ENCODE results near the gene RASAL2.

RASAL2 gene

DNA sequence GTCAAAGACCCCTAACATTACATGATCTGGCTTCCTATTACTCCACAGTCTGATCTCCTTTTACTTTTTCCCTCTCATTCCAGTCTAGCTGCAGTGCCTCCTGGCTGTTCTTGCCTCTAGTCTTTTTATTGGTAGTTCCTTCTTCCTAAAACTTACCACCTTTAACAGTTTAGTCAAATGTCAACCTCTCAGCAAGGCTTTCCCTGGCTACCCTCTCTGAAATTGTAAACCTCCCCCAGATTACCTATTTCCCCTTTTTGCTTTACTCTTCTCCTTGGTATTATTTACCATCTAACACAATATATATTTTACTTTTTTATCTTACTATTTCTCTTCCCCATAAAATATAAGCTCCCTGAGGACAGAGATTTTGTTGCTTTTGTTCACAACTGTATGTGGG lies 273.2 kb downstream of the RASAL2 start:
- POLR2A ChIA-PET = no interaction called here
- CTCF ChIA-PET = no interaction called here
- TF ChIP-seq NFRKB (IDR thresholded peaks at IDR 0.05) = no peak
- TF ChIP-seq SP1 (IDR thresholded peaks at IDR 0.05) = no peak
- no peak for TF ChIP-seq ZNF384 (IDR thresholded peaks at IDR 0.05)
- TF ChIP-seq ELF4 (IDR thresholded peaks at IDR 0.05) = no peak
- TF ChIP-seq FOXA1 (IDR thresholded peaks at IDR 0.05) = no peak
- no peak for TF ChIP-seq L3MBTL2 (conservative IDR thresholded peaks at IDR 0.05)
- no peak for TF ChIP-seq BHLHE40 (IDR thresholded peaks at IDR 0.05; ENCODE audit: borderline replicate concordance)
- TF ChIP-seq, protein P1, sequence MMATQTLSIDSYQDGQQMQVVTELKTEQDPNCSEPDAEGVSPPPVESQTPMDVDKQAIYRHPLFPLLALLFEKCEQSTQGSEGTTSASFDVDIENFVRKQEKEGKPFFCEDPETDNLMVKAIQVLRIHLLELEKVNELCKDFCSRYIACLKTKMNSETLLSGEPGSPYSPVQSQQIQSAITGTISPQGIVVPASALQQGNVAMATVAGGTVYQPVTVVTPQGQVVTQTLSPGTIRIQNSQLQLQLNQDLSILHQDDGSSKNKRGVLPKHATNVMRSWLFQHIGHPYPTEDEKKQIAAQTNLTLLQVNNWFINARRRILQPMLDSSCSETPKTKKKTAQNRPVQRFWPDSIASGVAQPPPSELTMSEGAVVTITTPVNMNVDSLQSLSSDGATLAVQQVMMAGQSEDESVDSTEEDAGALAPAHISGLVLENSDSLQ (IDR thresholded peaks at IDR 0.05) = no peak
- TF ChIP-seq HDGF (IDR thresholded peaks at IDR 0.05; ENCODE audit: borderline replicate concordance) = no peak
- no peak for TF ChIP-seq FOXM1 (IDR thresholded peaks at IDR 0.05; ENCODE audit: borderline replicate concordance)
- TF ChIP-seq CTBP1 (IDR thresholded peaks at IDR 0.05; ENCODE audit: borderline replicate concordance) = no peak
- DNase-seq (ENCODE audit: extremely low spot score) = no peak

DNA sequence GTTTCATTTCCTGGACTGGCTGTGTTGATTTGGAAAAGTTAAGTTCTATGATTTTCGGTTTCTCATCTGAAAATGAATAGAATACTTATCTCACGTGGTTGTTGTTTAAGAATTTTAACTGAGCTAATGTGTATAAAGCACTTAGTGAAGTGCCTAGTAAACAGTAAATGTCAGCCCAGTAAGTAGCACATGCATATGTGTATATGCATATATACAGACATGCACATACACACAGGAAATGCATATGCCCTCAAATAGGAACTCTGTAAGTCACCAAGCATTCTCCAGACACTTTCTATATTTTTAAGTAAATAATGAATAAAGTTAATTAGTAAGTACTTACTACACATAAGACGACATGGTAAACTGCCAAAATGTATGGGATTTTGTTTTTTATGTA lies 274.3 kb downstream of the RASAL2 start:
- ChIA-PET POLR2A (no interaction called here), CTCF (no interaction called here)
- TF ChIP-seq TARDBP (IDR thresholded peaks at IDR 0.05) (no peak), ARNT (IDR thresholded peaks at IDR 0.05) (no peak), CTBP1 (IDR thresholded peaks at IDR 0.05; ENCODE audit: borderline replicate concordance) (no peak), FOXA1 (IDR thresholded peaks at IDR 0.05) (no peak), ELF4 (IDR thresholded peaks at IDR 0.05) (no peak), LEF1 (IDR thresholded peaks at IDR 0.05; ENCODE audit: borderline replicate concordance) (no peak)
- DNase-seq (ENCODE audit: extremely low spot score) = no peak

DNA sequence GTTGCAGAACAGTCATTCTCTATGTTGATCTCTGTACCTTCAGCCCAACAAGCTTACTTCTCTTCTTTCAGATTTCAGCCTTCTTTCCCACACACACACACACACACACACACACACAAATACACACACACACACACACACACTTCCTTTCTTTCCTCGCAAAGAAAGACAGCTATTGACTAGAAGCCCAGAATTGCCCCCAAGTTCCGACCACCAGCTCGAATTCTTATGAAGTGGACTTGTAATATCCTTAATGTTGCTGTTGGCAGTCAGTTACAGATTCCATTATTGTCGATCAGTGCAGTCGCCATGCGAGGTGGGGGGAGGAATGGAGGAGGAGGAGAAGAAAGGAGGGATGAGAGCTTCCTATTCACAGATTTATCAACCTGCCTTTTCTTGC lies 277.3 kb downstream of the RASAL2 start:
- CTCF ChIA-PET = interaction anchor here (0.6 kb wide), 1 partner anchor 59 kb away, joined by 3 read pairs; no protein-coding TSS in a partner anchor

DNA sequence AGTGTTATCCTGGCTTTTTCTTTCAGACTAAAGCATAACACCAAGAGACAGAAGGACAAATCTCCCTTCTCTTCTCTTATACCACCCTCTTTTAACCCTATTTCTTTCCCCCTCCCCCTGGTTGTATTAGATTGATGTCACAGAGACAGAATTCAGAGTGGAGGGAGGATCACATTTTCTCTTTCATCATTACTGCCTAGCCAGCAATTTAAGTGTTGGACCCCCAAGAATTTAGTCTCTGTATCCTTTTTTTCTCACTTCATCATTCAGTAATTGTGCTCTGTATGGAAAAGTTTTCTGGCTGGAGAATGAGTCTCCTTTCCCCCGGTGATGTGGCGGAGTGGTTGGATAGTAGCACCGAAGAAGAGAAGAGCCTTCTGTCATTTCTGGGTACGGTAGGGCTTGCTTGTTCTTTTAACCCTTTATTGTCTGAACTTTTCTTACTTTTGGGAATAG lies 278.1 kb downstream of the RASAL2 start:
- ChIA-PET CTCF (no interaction called here), POLR2A (no interaction called here)
- TF ChIP-seq HDGF (IDR thresholded peaks at IDR 0.05; ENCODE audit: borderline replicate concordance) = no peak
- TF ChIP-seq TARDBP (IDR thresholded peaks at IDR 0.05) = no peak
- TF ChIP-seq ZNF384 (IDR thresholded peaks at IDR 0.05) = no peak
- TF ChIP-seq SUZ12 (IDR thresholded peaks at IDR 0.05) = no peak
- no peak for TF ChIP-seq LEF1 (IDR thresholded peaks at IDR 0.05; ENCODE audit: borderline replicate concordance)
- no peak for TF ChIP-seq ELF4 (IDR thresholded peaks at IDR 0.05)
- no peak for TF ChIP-seq ARNT (IDR thresholded peaks at IDR 0.05)
- TF ChIP-seq FOXA1 (IDR thresholded peaks at IDR 0.05) = no peak
- TF ChIP-seq FOXK2 (IDR thresholded peaks at IDR 0.05) = no peak
- TF ChIP-seq NFRKB (IDR thresholded peaks at IDR 0.05) = no peak
- TF ChIP-seq L3MBTL2 (conservative IDR thresholded peaks at IDR 0.05) = no peak
- no peak for TF ChIP-seq CTBP1 (IDR thresholded peaks at IDR 0.05; ENCODE audit: borderline replicate concordance)
- TF ChIP-seq BHLHE40 (IDR thresholded peaks at IDR 0.05; ENCODE audit: borderline replicate concordance) = no peak
- TF ChIP-seq, protein P1 (IDR thresholded peaks at IDR 0.05) = no peak
- DNase-seq (ENCODE audit: extremely low spot score) = no peak

More for the DNA sequence above, 277.3 kb downstream of the RASAL2 start:
- POLR2A ChIA-PET = no interaction called here
- TF ChIP-seq L3MBTL2 (conservative IDR thresholded peaks at IDR 0.05) (no peak), FOXK2 (IDR thresholded peaks at IDR 0.05) (no peak), SUZ12 (IDR thresholded peaks at IDR 0.05) (no peak), ZNF384 (IDR thresholded peaks at IDR 0.05) (no peak), FOXA1 (IDR thresholded peaks at IDR 0.05) (no peak), NFRKB (IDR thresholded peaks at IDR 0.05) (no peak), BHLHE40 (IDR thresholded peaks at IDR 0.05; ENCODE audit: borderline replicate concordance) (no peak), TARDBP (IDR thresholded peaks at IDR 0.05) (no peak)
- no peak for DNase-seq (ENCODE audit: extremely low spot score)

DNA sequence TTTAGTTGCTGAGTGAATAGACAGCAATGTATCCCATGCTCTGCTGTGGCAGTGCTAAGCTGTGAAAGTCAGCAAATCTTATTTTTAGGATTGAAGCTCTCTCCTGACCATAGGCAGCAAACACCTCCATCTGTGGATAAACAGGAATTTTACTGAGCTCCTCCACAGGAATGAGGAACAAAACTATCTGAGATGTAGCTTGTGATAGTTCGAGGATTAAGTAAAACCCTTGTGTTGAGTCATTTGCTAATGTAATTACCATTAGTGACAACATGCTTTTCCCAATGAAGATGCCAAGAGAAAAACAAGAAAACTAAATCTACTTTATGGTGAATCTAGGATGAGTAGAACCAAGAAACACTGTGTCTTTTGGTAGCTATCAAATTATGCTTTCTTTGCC lies 280.1 kb downstream of the RASAL2 start:
- DNase-seq (ENCODE audit: extremely low spot score) = no peak
- ChIA-PET POLR2A (no interaction called here), CTCF (no interaction called here)
- no peak for TF ChIP-seq BHLHE40 (IDR thresholded peaks at IDR 0.05; ENCODE audit: borderline replicate concordance)
- no peak for TF ChIP-seq FOXA1 (IDR thresholded peaks at IDR 0.05)
- no peak for TF ChIP-seq TARDBP (IDR thresholded peaks at IDR 0.05)
- TF ChIP-seq, protein P1 (IDR thresholded peaks at IDR 0.05) = no peak
- TF ChIP-seq SP1 (IDR thresholded peaks at IDR 0.05) = no peak
- TF ChIP-seq ELF4 (IDR thresholded peaks at IDR 0.05) = no peak
- TF ChIP-seq NFRKB (IDR thresholded peaks at IDR 0.05) = no peak
- TF ChIP-seq SUZ12 (IDR thresholded peaks at IDR 0.05) = no peak
- TF ChIP-seq FOXM1 (IDR thresholded peaks at IDR 0.05; ENCODE audit: borderline replicate concordance) = no peak
- TF ChIP-seq FOXK2 (IDR thresholded peaks at IDR 0.05) = no peak
- TF ChIP-seq L3MBTL2 (conservative IDR thresholded peaks at IDR 0.05) = no peak
- TF ChIP-seq LEF1 (IDR thresholded peaks at IDR 0.05; ENCODE audit: borderline replicate concordance) = no peak
- no peak for TF ChIP-seq ZNF384 (IDR thresholded peaks at IDR 0.05)

DNA sequence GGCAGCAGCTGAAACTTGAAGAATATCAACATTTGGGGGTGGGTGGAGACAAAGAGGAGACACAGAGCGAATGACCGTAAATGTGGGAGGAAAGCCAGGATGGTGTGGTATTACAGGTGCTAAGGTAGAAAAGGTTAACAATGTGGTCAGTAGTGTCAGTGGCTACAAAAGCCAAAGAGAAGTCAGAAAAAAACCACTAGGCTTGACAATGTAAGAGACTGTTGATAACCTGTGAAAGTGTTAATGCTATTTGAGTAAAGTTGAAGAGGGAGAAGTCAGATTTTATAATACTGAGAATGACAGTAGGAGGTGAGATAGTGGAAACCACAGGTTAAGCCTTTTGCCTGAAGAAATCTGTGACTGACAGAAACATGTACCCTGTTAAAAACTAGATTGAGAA lies 282.1 kb downstream of the RASAL2 start:
- DNase-seq (ENCODE audit: extremely low spot score) = no peak
- ChIA-PET CTCF (no interaction called here), POLR2A (no interaction called here)
- no peak for TF ChIP-seq SP1 (IDR thresholded peaks at IDR 0.05)
- TF ChIP-seq FOXM1 (IDR thresholded peaks at IDR 0.05; ENCODE audit: borderline replicate concordance) = no peak
- no peak for TF ChIP-seq LEF1 (IDR thresholded peaks at IDR 0.05; ENCODE audit: borderline replicate concordance)
- no peak for TF ChIP-seq ZNF384 (IDR thresholded peaks at IDR 0.05)
- no peak for TF ChIP-seq CTBP1 (IDR thresholded peaks at IDR 0.05; ENCODE audit: borderline replicate concordance)
- TF ChIP-seq FOXK2 (IDR thresholded peaks at IDR 0.05) = no peak
- TF ChIP-seq, protein P1 (IDR thresholded peaks at IDR 0.05) = no peak
- TF ChIP-seq SUZ12 (IDR thresholded peaks at IDR 0.05) = no peak
- TF ChIP-seq TARDBP (IDR thresholded peaks at IDR 0.05) = no peak
- TF ChIP-seq ARNT (IDR thresholded peaks at IDR 0.05) = no peak
- TF ChIP-seq FOXA1 (IDR thresholded peaks at IDR 0.05) = no peak

All from HEK293T (cell line).